ENCODE data around the gene ADH4.

DNA sequence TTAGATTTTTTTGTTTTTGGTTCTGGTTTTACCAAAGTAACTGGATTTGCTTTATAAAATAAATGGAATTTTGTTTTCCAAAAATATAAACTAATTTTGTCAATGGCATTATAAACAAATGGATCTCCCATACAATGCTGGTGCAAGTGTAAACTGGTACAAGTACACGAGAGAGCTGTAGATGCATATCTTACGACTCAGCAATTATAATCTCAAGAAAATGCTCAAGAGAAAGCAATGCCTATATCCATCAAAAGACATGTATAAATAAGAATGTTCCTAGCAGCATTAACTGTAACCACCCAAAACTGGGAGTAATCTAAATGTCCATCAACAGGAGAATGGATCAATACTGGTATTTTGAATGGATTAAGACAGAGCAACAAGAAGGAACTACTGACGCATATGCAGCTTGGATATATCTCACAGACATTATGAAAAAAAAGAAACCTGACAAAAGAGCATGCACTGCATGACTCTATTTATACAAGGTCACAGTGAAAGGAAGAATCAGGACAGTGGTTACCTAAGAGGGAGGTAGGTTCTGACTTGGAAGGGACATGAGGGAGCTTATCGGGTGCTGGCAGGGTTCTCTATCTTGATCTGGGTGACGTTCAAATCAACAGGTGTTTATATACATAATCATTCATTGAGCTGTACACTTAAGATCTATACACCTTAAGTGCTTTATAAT lies 65.0 kb downstream of the ADH4 start:
- TF ChIP-seq OSR1 (CRISPR knock-in tag; IDR thresholded peaks at IDR 0.05) (no peak), RARB (CRISPR knock-in tag; IDR thresholded peaks at IDR 0.05) (no peak), ARNTL (CRISPR knock-in tag; IDR thresholded peaks at IDR 0.05; ENCODE audit: borderline replicate concordance, low read depth) (no peak), PPARA (CRISPR knock-in tag; IDR thresholded peaks at IDR 0.05; ENCODE audit: borderline replicate concordance) (no peak), ZFP3 (CRISPR knock-in tag; IDR thresholded peaks at IDR 0.05) (no peak), TOX (CRISPR knock-in tag; IDR thresholded peaks at IDR 0.05; ENCODE audit: borderline replicate concordance) (no peak), ESRRG (CRISPR knock-in tag; IDR thresholded peaks at IDR 0.05) (no peak), ZFP30 (CRISPR knock-in tag; IDR thresholded peaks at IDR 0.05) (no peak)
- TF ChIP-seq, protein P1, sequence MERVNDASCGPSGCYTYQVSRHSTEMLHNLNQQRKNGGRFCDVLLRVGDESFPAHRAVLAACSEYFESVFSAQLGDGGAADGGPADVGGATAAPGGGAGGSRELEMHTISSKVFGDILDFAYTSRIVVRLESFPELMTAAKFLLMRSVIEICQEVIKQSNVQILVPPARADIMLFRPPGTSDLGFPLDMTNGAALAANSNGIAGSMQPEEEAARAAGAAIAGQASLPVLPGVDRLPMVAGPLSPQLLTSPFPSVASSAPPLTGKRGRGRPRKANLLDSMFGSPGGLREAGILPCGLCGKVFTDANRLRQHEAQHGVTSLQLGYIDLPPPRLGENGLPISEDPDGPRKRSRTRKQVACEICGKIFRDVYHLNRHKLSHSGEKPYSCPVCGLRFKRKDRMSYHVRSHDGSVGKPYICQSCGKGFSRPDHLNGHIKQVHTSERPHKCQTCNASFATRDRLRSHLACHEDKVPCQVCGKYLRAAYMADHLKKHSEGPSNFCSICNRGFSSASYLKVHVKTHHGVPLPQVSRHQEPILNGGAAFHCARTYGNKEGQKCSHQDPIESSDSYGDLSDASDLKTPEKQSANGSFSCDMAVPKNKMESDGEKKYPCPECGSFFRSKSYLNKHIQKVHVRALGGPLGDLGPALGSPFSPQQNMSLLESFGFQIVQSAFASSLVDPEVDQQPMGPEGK (CRISPR knock-in tag; IDR thresholded peaks at IDR 0.05; ENCODE audit: borderline replicate concordance): no peak
- TF ChIP-seq, protein P2, sequence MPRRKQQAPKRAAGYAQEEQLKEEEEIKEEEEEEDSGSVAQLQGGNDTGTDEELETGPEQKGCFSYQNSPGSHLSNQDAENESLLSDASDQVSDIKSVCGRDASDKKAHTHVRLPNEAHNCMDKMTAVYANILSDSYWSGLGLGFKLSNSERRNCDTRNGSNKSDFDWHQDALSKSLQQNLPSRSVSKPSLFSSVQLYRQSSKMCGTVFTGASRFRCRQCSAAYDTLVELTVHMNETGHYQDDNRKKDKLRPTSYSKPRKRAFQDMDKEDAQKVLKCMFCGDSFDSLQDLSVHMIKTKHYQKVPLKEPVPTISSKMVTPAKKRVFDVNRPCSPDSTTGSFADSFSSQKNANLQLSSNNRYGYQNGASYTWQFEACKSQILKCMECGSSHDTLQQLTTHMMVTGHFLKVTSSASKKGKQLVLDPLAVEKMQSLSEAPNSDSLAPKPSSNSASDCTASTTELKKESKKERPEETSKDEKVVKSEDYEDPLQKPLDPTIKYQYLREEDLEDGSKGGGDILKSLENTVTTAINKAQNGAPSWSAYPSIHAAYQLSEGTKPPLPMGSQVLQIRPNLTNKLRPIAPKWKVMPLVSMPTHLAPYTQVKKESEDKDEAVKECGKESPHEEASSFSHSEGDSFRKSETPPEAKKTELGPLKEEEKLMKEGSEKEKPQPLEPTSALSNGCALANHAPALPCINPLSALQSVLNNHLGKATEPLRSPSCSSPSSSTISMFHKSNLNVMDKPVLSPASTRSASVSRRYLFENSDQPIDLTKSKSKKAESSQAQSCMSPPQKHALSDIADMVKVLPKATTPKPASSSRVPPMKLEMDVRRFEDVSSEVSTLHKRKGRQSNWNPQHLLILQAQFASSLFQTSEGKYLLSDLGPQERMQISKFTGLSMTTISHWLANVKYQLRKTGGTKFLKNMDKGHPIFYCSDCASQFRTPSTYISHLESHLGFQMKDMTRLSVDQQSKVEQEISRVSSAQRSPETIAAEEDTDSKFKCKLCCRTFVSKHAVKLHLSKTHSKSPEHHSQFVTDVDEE (CRISPR knock-in tag; IDR thresholded peaks at IDR 0.05): no peak
- TF ChIP-seq, protein P3, sequence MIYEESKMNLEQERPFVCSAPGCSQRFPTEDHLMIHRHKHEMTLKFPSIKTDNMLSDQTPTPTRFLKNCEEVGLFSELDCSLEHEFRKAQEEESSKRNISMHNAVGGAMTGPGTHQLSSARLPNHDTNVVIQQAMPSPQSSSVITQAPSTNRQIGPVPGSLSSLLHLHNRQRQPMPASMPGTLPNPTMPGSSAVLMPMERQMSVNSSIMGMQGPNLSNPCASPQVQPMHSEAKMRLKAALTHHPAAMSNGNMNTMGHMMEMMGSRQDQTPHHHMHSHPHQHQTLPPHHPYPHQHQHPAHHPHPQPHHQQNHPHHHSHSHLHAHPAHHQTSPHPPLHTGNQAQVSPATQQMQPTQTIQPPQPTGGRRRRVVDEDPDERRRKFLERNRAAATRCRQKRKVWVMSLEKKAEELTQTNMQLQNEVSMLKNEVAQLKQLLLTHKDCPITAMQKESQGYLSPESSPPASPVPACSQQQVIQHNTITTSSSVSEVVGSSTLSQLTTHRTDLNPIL (CRISPR knock-in tag; IDR thresholded peaks at IDR 0.05; ENCODE audit: low read depth): no peak
- TF ChIP-seq, protein P4, sequence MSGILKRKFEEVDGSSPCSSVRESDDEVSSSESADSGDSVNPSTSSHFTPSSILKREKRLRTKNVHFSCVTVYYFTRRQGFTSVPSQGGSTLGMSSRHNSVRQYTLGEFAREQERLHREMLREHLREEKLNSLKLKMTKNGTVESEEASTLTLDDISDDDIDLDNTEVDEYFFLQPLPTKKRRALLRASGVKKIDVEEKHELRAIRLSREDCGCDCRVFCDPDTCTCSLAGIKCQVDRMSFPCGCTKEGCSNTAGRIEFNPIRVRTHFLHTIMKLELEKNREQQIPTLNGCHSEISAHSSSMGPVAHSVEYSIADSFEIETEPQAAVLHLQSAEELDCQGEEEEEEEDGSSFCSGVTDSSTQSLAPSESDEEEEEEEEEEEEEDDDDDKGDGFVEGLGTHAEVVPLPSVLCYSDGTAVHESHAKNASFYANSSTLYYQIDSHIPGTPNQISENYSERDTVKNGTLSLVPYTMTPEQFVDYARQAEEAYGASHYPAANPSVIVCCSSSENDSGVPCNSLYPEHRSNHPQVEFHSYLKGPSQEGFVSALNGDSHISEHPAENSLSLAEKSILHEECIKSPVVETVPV (CRISPR knock-in tag; IDR thresholded peaks at IDR 0.05): no peak

Data from SK-N-SH treated with all-trans-retinoic acid at 6 μM for 48 hours (cell line).